Activated T-cell treated with anti-CD3 and anti-CD28 coated beads for 4 hours (primary cell): Measurements from ENCODE around the gene NLGN1.

Source experiments
- DNase-seq: peaks from one replicate; pipeline ENCODE4 v3.0.0-alpha.2; 2020

The NLGN1 gene

DNA sequence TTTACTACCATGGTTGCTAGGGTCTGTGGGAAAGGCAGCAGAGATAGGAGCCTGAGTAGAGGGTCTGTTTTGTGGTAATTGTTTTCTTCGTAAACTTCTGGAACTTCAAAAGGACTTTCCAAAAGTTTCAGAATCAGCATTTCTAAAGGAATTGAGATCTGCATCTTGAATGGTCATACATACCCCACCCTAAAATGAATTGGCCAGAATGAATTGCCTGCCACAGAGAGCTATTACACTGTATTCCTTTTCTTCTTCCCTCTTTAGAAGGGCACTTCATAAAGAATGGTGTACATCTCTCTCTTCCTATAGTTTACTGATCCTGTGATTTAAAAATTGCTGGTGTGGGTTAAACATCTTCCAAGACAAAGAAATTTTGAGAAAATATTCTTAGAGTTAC lies 525.7 kb downstream of the NLGN1 start:
- DNase-seq = no peak

DNA sequence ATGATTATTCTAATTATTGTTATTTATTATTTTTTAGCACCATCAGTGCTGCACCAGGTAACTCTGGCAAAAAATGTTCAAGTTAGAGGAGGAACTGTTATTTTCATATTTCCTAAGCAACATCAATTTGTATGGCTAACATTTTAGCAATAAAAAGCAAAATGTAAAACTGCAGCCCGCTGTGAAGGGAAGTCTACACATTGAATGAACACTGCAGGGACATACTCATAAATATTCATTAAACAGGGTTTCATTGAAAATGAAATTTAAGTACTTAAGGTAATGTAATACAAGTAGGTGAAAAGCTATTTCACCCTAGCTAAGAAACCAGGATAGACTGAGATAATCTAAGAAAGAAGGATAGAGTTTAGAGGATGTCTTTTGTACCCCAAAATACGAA lies 532.7 kb downstream of the NLGN1 start:
- no peak for DNase-seq

DNA sequence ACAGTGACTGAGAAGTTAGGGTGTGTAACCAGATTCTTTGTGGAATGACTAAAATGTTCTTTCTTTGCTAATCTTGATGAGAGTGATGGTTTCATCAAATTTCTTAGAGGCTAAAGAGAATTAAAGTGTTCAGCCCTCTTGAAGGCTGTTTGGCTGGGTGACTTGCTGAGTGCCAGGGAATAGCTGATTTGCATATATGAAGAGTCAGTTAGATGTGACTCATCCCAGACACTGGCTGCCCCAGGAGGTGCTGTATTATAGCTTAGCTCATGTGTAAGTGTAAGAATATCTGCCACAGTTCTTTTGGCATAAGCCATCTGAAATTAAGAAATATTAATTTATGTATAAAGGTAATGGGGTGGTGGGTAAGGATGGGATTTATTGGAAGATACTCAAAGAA lies 535.1 kb downstream of the NLGN1 start:
- no peak for DNase-seq

DNA sequence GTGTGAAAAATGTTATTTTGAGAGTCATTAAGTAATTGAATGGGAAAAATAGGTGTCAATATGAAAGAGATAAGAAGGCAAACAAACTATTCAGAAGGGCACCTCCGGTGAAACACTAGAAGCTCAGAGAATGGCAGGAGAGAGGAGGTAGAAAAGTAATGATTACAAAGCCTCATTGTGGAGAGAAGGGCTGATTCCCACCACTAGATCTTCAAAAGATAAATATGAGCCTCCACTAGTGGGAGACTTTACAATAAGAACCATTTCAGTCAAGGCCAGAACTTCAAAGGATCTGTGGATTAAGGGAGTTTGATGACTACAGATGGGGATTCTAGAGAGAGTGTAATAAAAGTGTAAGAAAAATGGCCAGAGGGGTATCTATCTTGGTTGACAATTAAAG lies 535.6 kb downstream of the NLGN1 start:
- DNase-seq = no peak

DNA sequence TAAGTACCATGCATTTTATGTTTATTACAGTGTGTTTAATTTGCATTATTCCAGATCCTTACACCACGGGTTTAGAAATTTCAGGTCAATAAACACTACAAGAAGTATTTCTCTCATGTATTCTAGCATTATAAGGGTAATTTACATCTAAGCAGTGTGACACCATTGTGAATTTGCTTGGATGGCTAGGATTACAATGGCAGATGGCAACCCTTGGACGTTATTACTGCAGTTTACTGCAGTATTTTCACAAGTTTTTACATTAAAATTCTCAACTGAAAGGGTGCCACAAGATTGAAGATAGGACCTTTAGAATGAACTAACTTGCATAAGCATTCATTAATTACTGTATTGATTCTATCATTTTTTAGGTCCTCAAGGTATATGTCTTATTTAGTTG lies 538.8 kb downstream of the NLGN1 start:
- no peak for DNase-seq

DNA sequence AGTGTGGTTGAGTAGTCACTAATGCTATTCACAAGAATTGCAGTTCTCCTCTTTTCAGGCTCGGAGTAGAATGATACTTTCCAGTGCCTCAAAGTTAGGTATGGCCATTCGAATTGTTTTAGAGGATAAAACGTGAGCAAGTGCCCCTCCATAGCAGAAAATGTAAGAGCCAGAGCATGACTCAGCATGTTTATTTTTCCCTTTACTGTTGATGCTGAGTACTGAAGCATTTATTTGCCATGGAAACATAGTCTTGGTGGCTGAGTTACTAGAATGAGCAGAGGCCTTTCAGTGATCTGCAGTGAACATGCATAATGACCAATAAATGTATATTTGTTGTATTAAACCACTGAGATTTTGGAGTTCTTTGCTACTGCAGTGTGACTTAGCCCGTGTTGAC lies 540.6 kb downstream of the NLGN1 start:
- DNase-seq = no peak

DNA sequence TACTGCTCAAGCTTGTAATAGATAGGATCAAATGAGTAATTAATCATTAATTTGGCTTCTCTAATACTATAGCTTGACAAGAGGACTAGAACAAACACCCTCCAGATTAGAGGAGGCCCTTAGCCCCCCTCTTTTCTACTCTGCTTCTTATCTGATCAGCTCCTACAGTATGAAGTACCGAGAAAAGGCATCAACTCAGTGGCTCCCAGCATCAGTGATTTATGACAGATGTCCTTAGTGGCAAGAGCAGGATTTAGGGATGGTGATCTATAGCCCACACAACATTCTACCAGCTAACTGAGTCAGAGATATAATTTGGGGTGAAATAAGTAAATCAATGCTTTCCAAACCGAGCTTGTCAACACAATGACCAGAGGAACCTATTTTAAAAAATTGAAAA lies 541.1 kb downstream of the NLGN1 start:
- DNase-seq = no peak

DNA sequence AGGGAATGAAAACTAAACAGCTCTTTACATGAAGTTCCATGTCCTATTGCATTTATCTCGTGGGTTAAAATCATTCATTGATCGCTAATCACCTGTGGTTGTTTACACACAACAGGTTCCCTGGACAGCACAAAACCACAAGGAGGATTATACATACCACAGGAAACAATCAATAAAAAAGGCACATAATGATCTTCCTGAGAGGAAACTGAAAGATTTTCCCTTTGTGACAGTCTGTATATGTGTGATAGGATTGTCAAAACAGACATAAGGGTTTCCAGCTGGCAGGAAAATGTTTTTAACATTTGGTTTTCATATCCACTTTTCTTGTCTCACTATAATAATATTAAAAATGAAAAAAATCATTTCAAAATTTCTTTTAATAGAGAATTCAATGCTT lies 541.8 kb downstream of the NLGN1 start:
- DNase-seq = no peak

DNA sequence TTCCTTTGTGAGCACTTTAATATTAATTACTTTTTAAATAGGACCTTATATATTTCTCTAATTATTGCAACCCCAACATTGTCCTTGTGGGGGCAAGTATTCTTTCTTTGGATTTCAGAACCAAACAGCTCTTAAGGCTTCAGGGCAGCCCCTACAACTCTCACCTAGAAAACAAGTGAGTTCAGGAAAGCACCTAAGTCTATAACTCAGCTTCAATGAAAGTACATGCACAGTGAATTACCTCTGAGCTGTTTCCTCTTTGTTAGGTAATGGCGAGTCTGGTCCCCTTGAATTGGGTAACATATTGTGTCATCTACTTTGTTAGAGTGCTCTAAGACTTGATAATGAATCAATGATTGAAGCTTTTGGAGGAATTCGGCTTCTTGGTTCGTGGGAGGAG lies 545.7 kb downstream of the NLGN1 start:
- no peak for DNase-seq

DNA sequence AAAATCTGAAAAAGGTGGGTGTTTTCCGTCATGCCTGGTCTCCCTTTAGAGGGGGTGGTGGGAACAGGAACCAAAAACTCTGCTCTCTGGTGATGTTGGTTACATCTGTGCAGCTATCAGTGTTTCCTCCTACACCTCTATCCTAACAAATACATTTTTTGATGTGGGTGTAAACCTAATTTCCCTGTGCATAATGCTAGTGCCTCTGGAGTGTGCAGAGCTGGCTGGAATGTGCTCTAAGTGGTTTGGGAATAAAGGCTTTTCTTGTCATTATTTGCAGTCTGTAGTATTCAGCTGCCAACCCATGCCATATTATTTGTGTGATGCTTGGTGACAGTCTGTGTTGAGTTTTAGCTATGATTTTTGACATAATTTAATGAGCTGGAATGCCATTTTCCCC lies 547.6 kb downstream of the NLGN1 start:
- no peak for DNase-seq

DNA sequence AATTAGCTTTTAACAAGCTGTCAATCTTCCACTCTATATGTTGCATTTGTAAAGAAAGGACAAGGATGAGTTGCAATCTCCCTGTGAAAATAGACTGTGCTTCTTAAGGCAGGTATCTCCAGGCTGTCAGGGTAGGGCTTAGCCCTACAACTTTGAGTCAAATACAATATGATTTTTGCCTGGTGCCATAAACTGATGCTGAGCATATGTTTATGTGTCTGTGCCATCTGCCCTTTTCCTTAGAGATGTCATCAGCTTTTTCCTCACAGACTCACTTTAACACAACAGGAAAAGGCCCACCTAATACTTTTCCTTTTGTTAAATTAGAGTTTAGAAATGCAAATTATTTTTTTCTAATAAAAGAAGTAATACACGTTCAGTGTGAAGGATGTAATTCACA lies 548.3 kb downstream of the NLGN1 start:
- DNase-seq = no peak

DNA sequence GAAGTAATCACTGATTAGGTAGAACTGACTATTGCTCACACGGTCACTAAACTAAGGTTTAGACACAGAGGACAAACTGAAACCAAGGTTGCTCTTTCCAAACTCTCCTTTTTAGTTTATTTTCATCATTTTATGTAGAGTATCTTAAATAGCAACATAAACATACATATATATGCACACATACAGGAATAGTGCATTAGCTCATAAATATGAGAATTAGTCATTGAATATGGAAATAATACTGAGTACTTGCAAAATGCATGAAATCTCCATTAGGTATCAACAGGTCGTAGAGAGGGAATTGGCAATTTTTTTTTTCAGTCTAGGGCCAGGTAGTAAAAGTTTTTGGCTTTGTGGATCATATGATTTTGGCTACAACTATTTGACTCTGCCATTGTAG lies 557.1 kb downstream of the NLGN1 start:
- DNase-seq = no peak

DNA sequence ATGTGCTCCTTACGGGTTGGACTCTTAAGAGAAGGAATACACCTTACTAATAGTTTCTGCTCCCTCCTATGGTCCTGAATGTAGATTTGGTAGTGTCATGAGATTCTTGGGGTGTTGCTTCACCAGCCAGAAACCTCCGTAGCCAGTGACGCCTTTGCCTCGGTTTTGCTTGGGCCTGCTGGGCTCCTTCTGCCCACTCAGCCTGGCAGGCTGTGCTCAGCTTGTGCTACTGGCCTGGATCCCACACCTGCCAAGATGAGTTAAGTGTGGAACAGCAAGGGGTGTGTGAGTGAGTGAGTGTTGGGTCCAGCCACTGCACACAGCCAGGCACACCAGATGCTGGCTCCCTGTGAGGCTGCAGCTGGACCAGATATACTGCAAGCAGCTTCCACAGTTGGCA lies 560.1 kb downstream of the NLGN1 start:
- DNase-seq = no peak

DNA sequence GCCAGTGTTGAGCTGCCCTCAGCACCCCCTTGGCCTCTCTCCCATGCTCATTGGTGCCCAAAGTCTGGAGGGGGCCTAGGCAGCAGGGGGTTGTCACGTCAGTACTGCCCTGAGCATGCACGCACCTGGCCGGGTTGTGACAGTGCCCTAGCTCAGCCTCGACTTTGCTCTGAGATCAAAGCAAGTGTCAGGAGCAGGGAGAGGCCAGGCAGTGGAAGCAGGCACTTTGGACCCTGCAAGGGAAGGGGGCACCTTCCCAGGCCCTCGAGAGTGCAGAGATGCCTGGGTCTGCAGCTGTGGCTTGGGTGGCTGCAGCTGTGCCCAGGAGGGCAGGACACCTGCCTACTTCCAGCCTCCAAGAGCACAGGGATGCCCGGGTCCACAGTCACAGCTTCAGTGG lies 561.3 kb downstream of the NLGN1 start:
- no peak for DNase-seq

DNA sequence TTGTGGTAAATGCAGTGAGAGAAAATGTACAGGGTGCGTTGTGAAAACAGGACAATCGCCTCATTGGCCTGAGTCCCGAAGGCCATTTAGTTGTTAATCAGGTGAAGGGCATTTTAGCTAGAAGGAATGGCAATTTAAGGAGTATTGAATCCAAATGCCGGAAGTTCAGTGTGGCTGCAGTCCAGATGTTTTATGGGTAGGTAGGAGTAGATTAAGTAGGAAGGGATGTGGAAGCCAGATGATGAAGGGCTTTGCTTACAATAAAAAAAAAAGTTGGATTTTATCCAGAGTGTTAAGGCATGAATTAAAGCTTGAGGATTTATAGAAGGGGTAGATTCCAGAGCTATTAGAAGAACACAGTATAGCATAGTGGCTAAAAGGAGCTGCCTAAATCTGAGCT lies 572.7 kb downstream of the NLGN1 start:
- no peak for DNase-seq

DNA sequence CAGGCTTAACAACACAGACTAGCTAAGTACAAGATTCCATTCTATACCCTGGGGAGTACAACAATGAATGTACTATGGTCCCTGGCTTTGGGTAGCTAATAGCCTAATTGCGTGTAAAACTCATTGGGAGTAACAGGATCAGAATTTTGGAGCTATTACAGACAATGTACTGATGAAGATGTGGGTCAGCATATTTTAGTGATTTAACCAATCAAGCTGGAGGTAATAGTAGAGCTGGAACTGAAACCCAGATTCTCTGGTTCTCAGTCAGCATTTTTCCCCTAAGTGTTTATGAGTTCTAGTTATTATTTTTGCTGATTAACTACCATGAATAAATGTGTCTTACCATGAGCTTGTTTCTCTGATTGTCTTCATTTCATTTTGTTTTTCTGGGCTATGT lies 578.7 kb downstream of the NLGN1 start:
- DNase-seq = no peak

DNA sequence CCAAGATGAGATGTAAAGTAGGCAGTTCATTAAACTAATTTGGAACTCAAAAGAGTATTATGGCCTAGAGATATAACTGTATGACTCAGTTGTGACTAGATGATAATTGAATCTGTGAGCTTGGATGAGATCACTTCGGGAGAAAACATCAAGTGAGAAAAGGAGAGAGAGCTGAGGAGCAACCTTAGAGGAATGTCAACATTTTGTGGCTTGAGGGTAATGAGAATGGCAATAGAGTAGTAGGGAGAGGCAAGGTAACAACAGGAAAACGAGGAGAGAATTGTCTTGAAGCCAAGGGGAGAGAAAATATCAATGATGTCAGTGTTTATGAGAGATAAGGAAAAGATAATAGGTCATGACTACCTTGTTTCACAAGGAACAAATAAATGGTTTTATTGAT lies 580.2 kb downstream of the NLGN1 start:
- DNase-seq = no peak

DNA sequence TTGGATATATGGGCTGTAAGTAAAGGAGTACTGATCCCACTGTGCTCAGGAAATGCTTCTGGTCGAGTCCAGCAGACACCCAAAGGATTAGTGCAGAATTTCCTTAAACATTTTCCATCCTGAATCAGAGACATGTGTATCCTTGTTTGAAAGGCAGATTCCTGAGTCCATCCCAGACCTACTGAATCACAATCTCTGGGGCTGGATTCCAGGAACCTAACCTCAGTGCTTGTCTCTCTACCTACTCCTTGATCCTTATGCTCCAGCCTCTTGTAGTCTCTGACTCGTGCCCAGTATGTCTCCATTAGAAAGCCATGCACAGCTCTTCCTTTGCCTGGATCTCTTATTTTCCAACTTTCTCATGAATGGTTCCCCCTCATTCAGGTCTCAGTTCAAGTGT lies 585.8 kb downstream of the NLGN1 start:
- DNase-seq = no peak

DNA sequence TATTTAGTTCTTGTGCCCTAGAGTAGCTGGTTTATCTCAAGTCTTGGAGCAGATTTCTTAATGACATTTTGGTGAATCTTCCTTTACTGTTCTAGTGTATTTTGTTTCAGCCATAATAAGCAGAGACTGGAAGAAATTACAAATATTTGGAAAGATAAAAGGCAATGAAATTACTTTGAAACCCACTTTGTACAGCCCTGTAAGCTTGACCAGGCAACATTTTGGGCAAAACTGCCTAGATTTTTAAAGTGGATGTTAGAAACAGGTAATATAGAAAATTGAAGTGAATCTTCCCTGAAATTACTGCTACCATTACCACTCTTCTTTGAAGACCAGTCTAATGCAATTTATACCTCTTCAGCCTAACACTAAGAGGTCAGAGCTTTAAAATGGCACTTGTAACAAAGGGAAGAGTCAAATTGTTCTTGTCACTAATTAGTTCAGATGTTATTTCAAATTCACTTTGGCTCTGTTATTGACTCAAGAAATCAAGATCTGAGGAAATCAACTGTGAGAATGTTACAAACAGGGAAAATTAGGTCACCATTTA lies 589.4 kb downstream of the NLGN1 start:
- DNase-seq = no peak

DNA sequence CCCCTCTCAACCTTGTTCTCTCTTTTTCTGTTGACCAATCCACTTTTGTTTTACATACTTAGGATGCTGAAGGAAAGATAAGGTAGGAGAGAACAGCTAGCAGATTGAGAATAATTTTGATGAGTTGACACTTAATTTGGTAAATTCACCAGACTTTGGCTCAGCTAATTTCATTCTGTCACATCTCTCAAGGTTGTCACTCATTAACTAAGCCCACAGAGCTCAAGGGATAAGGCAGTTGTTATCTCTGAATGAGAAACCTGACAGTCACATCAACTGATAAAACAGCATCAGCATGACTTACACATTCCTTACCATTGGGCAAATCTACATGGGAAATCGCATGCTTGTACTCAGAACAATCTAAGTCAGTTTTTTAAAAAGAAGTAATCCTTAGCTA lies 591.4 kb downstream of the NLGN1 start:
- no peak for DNase-seq

DNA sequence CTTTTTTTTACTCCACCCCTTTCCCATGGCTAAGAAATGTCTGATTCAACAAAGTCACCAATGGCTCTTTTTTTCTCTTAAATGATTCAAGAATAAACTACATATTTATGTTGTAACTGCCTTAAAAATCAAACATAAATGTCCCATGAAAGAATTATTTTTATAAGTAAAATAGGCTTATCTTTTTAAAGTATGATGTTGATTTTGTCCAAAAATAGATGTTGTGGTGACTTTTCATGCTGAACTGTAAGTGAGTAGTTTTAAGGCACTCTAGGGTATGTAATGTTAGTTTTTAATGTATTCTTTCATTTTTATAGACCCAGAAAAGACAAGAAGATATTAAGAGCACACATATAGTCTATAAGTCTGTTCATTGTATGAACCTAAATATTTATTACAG lies 594.9 kb downstream of the NLGN1 start:
- DNase-seq = no peak

DNA sequence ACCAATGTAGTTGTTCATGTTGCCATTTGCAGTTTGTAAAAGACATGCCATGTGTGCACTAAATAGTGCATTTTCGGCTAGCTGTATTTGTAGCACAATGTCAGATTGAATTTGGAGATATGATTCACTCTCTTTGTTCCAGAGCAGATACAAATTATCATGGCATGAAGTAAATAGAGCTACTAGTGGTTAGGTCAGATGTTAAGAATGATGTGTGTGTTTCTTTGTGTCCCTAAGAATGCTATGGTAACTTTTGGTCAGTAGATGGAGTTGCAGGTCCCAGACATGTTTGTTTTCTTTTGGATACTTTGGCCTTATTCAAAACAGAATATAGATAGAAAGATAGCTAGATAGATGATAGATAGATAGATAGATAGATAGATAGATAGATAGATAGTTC lies 595.8 kb downstream of the NLGN1 start:
- no peak for DNase-seq

DNA sequence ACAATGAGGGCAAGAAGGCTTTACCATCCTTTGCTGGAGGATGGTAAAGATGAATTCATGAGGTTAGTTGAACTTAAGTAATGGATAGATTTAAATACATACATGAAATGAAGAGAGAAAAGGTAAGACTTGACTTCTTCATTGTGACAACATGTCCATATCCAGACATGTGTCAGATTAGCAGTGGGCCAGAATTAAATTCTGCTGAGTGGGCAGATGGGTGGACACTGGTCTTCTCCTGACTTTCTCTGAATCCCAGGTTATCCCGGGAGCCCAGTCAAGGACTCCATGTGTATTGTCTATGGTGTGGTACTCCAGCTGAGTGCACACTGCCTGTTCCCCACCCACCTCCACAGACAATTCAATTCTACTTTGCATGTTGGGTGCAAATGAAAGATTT lies 603.1 kb downstream of the NLGN1 start:
- DNase-seq = no peak

DNA sequence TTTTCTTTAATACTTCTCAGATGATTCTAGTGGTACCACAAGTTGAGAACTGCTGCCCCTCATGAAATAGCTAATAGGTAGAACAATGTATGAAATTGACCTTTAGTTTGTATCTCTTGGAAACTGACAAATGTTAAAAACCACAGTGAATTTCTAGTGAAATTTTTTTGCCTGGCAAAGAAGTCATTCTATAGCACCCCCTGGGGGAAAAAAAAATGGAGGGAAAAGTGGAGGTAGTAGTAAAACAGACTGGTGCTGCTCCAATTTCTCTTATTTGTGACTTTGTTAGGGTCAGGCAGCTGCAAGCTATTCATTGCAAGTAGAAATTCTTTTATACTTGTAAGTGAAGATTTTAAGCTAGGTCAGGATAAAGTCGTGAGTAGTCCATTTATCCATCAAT lies 605.0 kb downstream of the NLGN1 start:
- DNase-seq = no peak

DNA sequence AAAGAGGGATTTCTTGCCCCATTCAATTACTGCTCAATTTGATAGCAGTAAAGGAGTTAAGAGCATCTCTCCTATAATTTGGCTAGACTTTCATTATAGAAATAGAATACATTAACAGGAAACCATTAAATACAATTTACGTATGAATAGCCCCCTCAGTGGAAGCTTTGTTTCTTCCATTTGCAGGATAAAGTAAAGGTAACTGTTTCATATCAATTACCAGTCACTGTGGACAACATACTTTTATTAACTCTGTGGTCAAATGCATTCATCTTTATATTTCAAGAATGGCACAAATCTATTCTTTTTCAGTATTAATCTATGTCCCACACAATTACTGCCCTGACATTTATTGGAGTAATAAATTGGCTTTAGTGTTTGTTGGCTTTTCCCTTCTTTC lies 613.4 kb downstream of the NLGN1 start:
- no peak for DNase-seq

DNA sequence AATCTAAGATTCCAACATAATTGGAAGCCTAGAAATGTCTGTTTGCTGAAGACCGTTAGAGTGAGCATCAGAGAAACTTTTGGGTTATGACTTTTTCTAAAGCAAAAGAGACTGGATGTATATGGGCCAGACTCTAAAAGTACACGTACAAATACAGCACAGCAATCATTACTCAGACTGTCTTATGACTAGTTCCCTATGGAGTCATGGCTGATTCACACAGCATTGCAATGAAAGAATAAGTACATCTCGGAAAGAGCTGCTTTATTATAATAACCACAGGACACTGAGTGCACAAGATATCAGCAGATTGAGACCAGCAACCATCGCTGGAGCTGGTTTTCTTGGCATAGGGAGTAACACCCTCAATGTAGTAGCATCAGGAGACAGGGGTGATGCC lies 618.6 kb downstream of the NLGN1 start:
- DNase-seq = no peak
